GM18951 (cell line): ENCODE results near the gene HDAC4.

Experiments
- POLR2A ChIP-seq: IDR thresholded peaks from 4 replicates; pipeline ENCODE4 v1.6.1; 2011; ENCODE audit warnings: mild to moderate bottlenecking; ENCODE audit not compliant: insufficient read length, insufficient read depth; ENCODE audit errors: extremely low read depth
- in situ Hi-C: fragments of 300-500 bp; cut with MboI; formaldehyde crosslinking; loops from one replicate; pipeline ENCODE4 v1.12.0; 2022; ENCODE audit warnings: low sequenced_read_pairs, mixed read lengths, inconsistent platforms; ENCODE audit not compliant: unreplicated experiment

Gene HDAC4

DNA sequence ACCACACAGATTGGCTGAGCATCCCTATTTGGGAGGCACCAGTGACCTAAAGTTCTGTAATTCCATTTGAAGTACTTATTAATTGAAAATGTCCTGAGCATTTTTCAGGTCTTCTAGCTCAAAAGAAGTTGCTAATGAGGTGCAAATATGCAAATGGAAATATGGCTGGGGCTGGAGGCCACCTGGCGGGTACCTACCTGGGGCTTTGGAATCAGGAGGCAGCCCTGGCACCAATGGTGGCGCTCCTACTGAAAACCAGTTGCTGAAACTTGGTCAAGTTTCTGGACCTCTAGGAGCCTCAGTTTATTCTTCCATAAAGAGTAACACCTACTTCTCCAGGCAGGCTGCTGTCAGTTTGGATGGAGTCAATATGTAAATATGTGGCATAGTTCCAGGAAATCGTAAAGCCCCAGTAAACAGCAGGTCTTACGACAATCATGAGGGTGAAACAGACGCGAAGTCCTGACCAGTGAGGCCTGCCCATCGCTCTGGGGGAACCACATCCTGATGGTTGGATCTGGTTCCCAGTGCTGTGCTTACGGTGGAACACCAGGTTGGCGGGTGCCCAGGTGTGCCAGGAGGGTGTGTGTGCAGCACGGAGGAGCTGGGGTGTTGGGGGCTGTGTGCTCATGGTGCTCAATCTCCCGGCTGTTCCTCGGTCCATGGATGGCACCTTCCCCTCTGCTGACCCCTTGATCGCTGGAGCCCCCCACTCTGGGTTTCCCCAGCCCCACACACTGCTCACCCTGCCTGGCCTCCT lies 366.8 kb downstream of the HDAC4 start:
- TF ChIP-seq POLR2A = no peak
- in situ Hi-C loops = no loop called here

DNA sequence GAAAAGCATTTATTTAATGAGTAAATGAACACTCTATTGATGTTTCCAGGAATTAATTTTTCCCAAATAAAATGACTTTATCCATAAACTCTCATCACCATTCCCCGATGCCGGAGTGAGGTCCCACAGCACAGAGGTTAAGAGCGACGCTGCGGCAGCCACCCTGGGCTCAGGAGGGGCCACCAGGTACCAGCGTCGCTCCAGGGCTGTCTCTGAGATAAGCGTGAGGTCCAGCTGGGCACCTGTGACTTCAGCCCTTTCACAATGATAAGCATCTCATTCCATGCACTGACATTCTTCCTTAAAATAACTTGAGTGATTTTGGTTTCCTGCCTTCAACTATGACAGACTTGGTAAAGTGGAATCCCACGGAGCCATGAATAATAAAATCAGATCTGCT lies 370.9 kb downstream of the HDAC4 start:
- no peak for TF ChIP-seq POLR2A
- in situ Hi-C loops = no loop called here

DNA sequence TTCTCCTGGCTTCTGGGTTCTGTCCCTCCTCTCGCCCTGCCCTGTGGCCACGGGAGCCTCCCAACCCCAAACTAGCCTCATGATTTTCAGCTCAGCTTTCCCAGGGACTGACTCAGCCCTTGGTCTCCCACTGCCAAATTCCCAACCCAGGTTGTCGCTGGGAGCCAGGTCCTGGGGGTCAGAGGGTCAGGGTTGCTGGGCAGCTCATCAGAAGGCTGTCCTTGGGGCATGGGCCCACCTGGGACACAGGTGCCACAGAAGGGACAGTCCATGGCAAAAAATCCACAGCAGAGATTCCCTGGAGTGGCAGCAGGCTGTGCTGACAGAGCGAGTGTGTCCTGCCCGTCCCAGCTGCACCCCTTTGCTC lies 372.6 kb downstream of the HDAC4 start:
- no peak for TF ChIP-seq POLR2A
- in situ Hi-C loops = no loop called here

DNA sequence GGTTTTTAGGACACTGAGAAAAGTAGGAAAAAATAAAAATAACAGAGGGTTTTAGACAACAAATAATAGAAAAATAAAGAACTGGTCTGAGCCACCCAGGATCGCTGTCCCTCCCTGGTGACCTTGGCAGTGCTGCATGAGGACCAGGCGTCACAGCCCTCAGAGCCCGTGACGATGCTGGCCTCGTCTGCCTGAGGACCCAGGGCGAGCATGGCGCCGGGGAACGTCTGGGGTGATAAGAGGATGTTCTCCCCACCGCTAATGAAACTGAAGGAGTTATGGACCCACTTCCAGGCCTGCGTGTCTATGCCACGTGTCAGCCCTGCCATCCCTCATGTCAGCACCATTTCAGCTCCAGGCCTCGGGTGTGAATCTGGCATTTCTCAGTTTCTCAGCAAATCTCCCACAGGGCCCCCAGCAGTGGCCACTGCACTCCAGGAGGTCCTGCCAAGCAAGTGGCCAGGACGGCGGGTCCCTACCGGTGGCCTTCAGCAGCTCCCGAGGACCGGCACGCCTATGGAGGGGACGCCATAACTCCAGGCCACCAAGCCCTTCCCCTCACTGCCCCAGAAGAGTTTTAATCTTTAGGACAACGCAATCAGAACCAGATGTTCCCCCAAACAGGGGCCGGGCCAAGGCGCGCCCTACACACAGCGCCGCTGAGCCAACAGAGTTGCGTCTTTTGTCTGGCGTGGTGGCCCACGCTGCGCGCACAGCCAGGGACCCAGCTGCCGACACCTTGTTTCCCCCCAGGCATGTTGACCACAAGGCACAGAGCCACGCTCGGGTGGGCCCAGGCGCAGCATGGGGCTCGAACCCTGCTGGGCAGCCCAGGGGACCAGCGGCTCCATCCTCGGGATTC lies 373.2 kb downstream of the HDAC4 start:
- TF ChIP-seq POLR2A = no peak
- in situ Hi-C loops = no loop called here

DNA sequence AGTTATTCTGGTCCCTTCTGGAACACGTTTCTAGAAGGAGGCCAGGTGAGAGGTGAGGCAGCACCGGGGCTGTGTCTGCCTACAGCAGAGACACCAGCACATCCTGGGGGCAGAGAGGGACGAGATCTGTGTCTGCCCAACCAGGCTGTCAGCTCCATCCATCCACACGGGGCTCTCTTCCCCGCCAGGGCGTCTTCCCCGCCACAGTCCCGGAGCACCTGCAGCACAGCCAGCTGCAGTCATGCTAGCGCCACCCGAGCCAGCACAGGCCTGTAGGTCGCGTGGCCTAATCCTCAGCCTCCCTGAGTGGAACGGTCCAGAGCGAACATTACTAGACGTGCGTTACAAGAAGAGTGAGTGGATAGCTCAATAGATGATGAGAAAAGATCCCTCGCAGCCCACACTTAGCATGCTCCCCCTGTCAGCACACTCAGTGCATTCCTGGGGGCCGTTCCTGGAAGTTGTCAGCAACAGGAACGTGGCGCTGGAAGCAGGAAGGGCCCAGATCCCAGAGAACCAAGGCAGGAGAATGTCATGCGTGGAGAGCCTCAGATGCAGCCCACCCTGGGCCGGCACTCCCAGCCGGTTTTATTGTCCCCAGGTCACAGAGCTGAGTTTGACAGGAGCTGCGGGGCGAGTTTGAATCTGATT lies 374.0 kb downstream of the HDAC4 start:
- in situ Hi-C loops = no loop called here
- TF ChIP-seq POLR2A = no peak

DNA sequence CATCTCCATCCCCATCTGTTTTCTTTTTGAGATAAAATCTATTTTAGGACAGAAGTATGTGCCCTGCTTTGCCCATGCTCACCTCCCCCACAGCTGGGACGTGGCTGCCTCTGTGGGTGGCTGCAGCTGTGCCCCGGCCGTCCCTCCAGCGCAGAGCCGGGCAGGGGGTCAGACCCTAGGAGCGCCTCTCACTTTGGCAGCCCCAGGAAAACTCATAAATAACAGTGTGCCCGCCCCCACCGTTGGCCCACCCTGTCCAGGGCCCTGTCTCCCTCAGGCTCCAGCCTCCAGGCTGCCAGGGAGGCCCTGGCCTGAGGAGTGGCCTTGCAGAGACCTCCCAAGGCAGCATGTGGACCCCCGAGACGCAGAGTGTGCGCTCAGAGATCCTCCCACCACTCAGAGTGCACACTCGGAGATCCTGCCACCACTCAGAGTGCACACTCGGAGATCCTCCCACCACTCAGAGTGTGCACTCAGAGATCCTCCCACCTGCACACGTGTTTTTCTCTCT lies 374.8 kb downstream of the HDAC4 start:
- in situ Hi-C loops = no loop called here
- no peak for TF ChIP-seq POLR2A

DNA sequence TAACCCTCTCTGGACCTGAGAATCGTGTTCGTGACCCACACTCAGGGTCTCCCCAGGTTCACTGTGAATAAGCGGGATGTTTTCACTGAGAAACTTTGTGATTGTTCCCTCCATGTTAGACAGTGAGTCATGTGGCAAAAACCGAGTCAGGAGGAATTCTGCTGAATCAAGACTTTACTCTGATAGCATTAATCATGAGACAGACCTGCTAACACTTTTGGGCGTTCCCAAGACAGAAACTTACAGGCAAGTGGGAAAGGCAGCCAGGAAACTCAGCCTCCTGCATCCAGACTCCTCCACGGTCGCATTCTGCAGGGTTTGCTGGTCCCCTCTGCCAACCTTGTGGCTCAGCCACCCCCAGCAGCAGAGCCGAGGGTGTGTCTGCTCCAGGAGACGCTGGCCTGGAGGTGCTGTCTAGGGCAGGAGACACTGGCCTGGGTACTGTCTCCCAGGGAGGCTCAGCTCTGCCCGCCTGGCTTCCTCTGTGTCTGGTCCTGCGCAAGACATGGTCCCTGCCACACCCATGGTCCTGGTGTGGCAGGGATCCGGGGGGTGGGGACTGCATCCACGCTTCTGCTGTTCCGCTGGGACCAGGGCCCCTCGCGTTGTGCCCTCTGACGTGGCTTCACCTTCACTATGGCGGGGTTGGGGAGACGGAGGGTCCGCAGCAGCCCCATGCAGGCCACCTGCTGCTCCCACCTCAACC lies 375.6 kb downstream of the HDAC4 start:
- no peak for TF ChIP-seq POLR2A
- in situ Hi-C loops = no loop called here

DNA sequence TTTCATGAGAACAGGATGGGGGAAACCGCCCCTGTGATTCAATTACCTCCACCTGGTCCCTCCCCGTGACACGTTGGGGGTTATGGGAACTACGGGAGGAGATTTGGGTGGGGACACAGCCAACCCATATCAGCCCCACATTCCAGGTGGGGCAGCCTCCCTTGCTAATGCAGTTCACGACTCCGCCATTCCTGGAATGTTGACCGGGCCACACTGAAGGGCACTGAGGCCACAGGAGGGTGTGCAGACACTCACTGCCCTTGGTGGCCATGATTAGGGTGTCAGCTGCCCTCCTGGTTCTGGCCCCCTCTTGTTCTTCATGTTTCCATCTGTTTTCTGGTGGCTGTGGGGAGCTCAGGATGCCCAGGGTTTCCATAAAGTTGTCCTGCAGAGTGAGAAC lies 376.6 kb downstream of the HDAC4 start:
- in situ Hi-C loops = no loop called here
- TF ChIP-seq POLR2A = no peak

DNA sequence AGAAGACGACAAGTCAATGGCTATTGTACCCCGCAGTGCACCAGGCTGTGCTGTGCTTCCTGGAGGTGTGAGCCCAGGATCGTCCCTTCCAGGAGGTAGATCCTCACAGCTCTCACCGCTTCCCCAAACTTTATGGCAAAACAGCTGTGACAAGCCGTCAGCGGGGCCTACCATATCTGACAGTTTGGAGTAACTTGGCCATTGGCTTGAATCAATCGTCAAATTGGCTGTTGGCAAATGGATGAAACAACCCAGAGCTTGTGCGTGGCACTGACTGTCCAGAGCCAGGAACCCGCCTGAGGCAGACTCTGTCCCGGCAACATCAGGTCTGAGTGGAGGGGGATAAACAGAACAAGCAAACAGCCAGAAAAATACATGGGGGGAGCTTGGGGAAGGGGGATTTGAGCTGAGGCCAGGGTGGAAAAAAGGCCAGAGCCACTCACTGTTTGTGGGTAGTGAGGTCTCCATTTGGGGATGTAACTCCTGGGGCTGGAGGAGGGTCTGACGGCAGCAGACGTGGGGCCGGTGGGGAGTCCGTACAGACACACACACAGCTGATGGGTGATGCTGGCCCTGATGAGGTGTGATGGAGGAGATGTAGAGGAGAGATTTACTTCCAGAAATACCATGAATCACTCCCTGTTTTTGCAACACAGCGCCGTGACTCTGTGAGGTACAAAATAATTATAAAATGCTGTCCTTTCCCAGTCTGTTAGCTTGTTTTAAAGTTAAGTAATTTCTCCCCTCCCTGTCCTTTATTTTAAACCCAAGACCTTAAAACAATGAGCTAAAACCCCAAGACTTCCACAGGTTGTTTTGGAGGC lies 378.2 kb downstream of the HDAC4 start:
- in situ Hi-C loops = no loop called here

DNA sequence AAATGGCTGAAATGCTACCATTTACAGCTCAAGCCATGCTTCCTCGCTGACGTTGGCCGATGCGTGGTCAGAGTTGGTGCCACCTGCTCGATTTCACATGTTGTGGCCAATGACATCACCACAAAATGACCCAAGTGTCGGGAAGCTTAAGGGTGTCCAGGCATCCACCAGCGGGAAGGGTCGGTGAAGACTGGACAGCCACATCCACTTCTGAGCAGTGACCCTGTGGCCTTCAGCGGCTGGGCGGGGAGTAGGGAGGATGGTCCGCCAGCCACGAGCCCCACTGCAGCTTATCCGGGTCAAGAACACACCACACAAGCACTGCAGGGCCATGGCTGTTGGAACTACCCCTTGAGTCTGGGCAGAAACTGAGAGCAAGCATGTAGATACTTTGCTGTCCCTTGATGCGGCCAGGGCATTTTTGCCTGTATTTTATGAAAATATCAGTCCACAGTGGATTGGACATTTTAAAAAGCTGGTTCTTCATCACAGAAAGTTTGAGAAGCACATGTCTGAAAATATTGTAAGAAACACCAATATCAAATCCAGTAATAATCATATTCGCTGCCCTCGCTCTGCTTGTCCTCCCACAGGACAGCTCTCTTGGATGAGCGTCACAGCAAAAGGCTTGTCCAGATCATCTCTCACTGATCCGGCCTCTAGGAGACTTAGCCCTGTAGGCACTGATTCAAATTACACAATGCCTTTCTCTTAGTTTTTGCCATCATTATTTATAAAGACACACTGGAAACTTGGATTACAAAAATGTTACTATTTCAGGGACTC lies 379.0 kb downstream of the HDAC4 start:
- TF ChIP-seq POLR2A = no peak
- in situ Hi-C loops = no loop called here

More for the DNA sequence above, 378.2 kb downstream of the HDAC4 start:
- TF ChIP-seq POLR2A = no peak

DNA sequence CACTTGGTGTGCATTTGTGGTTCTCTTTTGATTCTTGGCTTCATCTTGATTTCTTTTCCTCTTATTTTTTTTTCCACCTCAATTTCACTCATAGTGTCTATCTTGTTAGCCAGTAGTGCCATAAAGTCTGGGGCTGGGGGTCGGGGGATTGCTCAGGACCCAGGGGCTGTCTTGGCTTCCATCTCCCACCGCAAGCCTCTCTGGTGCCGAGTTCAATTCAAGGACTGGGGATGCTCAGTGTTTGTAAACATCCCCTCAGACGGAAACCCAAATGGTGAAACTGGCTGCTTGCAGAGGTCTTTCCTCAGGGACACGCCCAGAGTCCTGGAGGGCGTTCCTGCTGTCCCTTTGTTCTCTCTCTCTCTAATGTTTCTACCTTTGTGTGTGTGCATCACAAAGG lies 379.6 kb downstream of the HDAC4 start:
- no peak for TF ChIP-seq POLR2A
- in situ Hi-C loops = no loop called here

DNA sequence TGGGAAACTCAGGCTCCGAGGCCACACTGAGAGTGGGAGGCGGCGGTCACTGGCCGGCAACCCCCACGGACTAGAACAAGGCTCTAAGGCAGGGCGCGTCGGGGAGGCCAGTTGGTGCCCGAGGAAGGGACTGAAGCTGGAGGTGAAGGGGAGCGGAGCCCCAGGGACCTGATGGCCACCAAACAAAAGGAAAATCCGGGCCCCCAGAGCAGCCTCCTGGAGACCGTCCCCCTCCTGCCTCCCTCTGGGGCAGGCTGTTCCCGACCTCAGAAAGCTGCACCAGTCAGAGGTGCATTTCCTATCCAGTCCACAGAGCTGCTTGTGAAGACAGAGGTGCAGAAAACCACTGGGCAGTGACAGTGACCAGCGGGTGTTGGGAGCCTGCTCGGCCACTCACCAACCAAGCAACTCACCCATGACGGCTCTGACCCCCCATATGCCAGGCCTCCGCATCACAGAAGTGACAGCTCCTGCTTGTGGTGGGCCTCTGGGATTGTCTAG lies 380.2 kb downstream of the HDAC4 start:
- TF ChIP-seq POLR2A = no peak
- in situ Hi-C loops = no loop called here

DNA sequence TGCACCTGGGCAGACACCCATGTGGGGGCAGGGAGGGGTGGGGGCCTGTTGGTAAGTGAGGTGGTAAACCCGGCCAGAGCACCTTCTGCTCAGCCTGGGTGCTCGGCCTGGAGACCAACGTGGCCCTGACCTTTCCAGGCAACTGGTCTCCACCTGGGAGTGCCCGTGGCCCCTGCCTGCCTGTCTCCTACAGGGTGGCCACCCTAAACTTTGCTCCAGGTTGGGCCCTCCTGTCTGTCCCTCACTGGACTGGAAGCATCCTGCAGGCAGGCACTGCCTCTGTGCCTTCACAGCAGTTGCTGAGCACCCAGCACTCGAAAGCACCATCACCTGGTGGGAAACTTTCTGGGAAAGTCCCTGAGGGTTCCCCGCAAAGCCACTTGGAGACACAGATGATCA lies 381.6 kb downstream of the HDAC4 start:
- in situ Hi-C loops = no loop called here
- no peak for TF ChIP-seq POLR2A
